Ecto neural progenitor cell (in vitro differentiated cells): ENCODE measurements around the gene SIMC1.

ENCODE experiments used
- DNase-seq: peaks from one replicate; pipeline ENCODE4 v3.0.0-alpha.2; 2018; ENCODE audit warnings: low spot score

Gene SIMC1

DNA sequence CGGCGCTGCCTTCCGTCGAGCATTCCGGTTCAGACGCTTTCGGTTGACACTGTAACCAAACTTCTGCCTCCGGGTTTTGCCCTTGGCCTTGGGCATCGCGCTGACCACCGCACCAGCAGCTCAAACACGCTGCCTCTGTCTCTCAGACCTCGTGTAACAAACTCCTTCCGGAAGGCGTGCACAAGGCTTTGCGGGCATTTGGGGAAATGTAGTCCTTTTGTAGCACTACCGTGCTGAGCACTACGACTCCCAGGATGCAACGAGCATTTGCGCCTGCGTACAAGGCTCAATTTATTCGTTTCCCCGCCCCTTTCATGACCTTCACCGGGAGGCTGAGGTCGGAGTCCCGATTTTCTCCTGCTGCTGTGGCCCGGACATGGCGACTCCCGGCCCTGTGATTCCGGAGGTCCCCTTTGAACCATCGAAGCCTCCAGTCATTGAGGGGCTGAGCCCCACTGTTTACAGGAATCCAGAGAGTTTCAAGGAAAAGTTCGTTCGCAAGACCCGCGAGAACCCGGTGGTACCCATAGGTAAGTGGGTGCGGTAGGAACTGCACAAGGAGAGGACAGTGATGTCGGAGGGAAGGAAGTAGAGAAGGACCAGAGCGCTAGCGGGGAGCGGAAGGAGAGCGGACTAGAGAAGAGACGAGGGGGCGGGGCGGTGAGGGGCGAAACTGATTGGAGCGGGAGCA is 150.4 kb downstream of the SIMC1 start, which contains the start of the genes HIGD2A and NOP16:
Gene HIGD2A, plus strand, starts transcription at position 308 of the 691 bp plus-strand sequence. Its CDS starts 69 bp downstream, at position 377.
Gene NOP16, minus strand, starts transcription at position 155 of the 691 bp plus-strand sequence. Its CDS starts 59 bp downstream, at position 96.
- peak; percentile 97 for DNase-seq

DNA sequence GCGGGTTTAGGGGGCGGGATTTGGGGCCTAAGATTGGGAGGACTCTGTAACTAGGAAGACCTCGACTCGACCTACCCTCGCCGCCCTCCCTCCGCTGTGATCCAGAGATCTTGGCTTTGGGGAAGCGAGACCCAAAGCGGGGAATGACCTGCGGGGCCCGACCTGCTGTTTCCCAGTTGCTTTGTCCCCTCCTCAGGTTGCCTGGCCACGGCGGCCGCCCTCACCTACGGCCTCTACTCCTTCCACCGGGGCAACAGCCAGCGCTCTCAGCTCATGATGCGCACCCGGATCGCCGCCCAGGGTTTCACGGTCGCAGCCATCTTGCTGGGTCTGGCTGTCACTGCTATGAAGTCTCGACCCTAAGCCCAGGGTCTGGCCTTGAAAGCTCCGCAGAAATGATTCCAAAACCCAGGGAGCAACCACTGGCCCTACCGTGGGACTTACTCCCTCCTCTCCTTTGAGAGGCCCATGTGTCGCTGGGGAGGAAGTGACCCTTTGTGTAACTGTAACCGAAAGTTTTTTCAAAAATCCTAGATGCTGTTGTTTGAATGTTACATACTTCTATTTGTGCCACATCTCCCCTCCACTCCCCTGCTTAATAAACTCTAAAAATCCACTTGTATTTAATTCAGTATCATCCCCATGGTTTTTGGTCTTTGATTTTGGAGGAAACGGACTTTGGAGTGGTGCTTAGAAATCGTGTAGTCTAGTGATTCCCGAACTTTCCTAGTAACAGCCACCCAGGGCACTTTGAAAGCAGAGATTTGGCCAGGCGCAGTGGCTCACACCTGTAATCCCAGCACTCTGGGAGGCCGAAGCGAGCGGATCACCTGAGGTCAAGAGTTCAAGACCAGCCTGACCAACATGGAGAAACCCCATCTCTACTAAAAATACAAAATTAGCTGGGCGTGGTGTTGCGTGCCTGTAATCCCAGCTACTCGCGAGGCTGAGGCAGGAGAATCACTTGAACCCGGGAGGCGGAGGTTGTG is 151.2 kb downstream of the SIMC1 start:
- no peak for DNase-seq

DNA sequence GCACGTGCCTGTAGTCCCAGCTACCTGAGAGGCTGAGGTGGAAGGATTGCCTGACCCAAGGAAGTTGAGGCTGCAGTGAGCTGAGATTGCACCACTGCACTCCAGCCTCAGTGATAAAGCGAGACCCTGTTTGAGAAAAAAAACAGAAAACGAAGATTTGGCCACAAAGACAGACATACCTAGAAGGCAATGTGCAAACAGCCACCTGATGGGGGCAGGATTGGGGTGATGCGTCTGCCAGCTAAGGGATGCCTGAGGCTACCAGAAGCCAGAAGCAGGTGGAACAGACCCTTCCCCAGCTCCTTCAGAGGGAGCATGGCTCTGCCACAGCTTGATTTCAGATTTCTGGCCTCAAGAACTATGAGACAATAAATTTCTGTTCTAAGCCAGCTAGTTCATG is 153.3 kb downstream of the SIMC1 start:
- DNase-seq, result no peak

DNA sequence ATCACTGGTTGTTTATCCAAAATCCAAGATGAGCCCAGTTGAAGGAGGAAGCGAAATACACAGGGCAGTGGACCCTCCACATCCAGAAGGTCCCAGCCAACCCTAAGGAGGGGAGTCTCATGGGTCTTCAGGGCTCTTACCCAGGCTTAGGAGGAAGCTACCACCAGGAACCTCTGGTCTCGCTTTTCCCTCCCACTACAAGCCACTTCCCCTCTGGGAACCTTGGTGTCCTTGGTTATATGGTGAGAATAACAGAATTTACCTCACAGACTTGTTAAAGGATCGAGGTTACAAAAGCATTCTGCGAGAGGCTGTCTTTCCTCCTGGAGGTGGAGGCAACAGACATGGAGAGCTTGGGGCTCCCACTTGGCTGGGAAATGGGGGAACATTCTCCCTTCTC is 153.8 kb downstream of the SIMC1 start:
- no peak for DNase-seq

DNA sequence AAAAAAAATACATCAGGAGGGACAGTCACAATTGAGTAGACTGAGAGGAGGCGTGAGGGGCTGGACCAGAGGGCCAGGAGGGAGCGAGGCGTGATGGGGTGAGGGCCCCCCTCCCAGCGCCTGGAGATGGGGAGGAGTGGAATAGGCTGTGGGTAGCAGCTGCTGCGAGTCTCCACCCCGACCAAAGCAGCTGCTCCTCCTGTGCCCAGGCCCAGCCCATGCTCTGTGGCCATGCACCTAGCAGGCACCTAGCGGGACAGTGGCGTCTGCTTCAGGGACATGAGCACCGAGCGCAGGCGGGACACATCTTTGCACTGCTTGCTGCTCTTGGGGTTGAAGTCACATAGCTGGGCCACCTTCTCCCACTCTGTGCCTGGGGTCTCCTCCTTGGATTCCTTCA is 154.3 kb downstream of the SIMC1 start:
- DNase-seq, result no peak

DNA sequence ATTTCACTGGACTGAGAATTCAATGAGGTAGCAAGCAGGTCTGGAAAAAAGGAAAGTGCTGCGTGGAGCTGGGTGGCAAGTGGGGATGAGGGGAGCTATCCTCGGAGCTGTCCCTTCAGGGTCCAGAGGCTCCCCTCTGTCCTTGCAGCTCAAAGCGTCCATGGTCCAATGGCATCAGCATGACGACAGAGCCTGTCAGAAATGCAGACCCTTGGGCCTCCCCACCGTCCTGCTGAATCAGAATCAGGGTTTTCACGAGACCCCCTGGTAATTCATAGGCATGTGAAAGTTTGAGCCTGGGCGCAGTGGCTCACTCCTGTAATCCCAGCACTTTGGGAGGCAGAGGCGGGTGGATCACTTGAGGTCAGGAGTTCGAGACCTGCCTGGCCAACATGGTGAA is 155.9 kb downstream of the SIMC1 start:
- no peak for DNase-seq

DNA sequence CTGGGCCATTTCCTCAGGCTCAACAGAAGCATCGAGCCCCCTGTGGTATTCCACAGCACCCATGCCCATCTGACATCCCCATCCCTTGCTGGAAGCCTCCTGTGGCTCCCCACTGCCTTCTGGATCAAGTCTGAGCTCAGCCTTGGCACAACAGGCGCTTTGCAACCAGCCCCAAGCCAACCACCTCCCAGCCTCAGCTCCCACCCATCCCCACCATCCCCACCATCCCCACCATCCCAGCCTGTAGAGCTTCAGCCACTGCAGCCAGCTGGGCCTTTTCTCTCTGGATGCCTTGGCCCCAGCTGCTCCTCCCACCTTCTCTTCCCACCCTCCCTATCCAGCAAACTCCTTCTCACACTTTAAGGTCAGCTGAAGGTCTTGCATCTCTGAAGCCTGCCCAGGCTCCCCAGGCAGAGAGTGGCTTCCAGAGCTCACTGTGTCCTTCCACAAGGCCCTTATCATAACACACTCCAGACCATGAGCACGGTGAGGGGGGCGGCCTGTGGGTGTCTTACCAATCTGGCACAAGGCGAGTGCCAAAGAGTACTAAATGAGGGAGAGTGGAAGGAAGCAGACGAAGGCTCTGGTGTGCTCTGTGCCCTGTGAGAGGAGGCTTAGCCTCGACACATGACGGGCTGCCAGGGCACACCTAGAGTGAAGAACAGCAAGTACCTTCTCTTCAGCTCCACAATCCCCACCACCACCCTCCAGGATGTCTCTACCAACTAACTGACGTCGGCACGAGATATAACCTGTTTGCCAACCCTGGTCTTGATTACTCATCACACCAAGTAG is 156.9 kb downstream of the SIMC1 start:
- no peak for DNase-seq
